IPS-NIHi11 (cell line): ENCODE results near the gene OR10H2.
"Not testable (repeated sequence)": the region's sequence is repeated elsewhere in the genome, so short reads cannot be mapped to it uniquely, and the experiment has no call there.

ENCODE experiments used
- DNase-seq: peaks from one replicate; pipeline ENCODE4 v3.0.0; 2012; ENCODE audit warnings: mixed read lengths, low spot score

The OR10H2 gene, protein sequence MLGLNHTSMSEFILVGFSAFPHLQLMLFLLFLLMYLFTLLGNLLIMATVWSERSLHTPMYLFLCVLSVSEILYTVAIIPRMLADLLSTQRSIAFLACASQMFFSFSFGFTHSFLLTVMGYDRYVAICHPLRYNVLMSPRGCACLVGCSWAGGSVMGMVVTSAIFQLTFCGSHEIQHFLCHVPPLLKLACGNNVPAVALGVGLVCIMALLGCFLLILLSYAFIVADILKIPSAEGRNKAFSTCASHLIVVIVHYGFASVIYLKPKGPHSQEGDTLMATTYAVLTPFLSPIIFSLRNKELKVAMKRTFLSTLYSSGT

DNA sequence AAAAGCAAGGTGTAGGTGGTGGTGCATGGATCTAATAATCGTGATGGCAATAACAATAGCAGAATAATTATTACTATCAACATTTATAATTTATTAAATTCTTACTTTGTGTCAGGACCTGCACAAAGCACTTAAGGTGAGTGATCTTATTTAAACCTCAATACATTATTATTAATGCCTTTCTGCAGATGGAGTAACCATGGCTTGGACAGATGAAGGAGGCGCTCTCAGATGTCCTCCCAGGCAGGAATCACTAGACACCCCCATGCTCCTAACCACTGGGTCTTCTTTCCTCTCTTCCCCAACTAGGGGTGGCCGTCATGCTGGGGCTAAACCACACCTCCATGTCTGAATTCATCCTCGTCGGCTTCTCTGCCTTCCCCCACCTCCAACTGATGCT is at the start of gene OR10H2:
Gene OR10H2 (plus strand): TSS at position 301 of the 400 bp plus-strand sequence. CDS start 20 bp downstream, at position 321.
- no peak for DNase-seq

DNA sequence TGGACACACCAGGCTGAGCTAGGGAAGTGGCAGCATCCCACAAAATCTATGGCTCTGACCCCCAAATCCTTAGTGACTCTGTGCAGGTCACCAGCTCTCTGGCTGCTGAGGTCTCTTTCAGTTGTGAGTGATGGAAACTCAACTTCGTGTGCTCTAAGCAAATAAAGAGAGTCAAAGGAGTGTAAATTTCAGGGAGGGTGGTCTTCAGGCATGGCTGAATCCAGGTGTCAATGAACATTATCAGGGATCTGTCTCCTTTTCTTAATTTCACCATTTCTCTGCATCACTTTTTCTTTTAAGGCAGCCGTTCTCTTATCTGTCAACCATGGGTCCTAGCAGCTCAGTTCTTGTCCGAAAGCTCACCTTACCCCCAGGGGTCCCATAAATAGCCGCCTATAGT is 48.7 kb upstream of the OR10H2 start:
- DNase-seq = no peak

DNA sequence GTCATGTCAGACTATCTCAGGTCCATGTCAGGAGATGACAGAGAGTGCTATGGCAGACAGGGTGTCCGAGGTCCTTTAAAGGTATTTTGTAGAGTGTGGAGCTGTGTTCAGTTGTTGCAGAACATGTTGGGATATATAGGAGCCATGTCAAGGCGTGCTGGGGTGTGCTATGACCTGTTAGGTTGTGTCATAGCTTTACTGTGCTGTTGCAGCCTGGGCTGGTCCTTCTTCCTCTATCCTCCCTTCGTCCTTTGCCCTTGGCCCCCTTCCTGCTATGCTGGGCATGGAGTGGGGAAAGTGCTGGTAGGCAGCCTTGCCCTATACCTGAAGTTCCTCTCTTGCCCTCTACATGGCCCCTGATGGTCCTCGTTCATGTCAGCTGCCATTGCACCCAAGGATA is 48.0 kb upstream of the OR10H2 start:
- DNase-seq = not testable (repeated sequence)

DNA sequence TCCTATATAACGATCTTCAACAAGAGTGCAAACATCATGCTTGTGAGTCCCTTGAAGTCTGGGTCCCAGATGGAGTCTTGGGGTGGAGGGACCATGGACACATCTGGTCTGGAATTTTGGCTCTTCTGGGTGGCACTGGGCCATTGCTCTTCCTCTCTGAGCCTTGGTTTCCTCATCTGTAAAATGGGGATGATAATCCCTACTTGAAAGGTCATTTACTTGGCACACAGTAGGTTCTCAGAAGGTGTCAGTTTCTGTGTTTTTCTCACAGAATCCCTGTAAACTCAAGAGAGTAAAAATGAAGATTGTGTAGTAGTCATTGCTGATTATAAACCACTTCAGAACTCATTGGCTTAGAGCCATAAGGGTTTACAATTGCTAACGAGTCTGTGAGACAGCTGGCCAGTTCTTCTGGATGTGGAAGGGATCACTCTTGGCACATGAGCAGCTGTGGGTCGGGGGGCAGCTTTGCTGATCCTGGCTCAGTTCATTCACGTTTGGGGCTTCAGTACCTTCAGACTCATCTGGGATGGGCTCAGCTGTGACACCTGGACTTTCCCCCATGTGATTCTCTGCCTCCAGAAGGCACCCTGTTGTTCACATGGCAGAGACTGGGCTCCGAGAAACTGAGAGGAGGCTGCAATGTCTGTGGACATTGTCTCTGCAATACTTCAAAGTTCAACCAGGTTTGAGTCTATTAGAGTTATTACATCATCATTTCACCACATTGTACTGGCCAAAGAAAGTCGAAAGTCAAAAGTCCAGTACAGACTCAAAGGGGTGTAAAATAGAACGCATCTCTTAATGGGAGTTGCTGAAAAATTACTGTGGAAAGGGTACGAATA is 47.1 kb upstream of the OR10H2 start:
- DNase-seq = no peak

DNA sequence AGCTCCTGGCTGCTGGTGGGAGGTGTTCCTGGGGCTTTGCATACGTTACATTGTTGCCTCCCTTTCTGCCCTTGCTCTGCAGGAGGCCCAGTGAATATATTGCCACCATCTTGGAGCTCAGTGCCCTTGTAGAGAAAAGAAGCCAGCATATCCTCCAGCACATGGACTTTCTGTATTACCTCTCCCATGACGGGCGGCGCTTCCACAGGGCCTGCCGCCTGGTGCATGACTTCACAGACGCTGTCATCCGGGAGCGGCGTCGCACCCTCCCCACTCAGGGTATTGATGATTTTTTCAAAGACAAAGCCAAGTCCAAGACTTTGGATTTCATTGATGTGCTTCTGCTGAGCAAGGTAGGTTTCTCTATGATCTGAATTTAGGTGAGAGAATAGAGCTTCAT is 44.4 kb upstream of the OR10H2 start:
- DNase-seq = no peak

DNA sequence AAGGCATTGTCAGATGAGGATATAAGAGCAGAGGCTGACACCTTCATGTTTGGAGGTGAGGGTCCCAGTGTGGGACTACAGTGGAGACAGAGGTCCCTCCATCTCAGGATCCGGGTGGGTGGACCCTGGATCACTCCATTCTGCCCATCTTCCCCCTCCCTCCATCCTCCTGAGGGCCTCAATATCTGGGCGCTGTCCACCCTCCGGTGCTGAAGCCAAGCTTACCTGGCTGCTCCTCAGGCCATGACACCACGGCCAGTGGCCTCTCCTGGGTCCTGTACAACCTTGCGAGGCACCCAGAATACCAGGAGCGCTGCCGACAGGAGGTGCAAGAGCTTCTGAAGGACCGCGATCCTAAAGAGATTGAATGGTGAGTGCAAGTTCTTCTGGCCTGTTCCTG is 43.0 kb upstream of the OR10H2 start:
- peak; percentile 16 for DNase-seq

DNA sequence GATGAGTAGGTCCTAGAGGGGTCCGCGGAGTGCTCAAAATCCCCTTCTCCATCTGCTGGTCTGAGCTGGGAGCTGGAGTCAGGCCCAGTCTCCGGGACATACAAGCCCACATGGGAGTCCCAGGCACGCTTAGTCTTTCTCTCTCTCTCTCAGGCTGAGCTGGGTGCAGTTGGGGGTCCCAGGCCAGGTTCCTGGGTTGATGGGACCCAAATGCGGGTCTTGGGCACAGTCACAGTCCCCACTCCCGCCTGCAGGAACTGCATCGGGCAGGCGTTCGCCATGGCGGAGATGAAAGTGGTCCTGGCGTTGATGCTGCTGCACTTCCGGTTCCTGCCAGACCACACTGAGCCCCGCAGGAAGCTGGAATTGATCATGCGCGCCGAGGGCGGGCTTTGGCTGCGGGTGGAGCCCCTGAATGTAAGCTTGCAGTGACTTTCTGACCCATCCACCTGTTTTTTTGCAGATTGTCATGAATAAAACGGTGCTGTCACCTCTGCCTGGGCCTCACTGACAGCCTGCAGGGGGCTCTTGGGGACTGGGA is 31.1 kb upstream of the OR10H2 start:
- DNase-seq = no peak

DNA sequence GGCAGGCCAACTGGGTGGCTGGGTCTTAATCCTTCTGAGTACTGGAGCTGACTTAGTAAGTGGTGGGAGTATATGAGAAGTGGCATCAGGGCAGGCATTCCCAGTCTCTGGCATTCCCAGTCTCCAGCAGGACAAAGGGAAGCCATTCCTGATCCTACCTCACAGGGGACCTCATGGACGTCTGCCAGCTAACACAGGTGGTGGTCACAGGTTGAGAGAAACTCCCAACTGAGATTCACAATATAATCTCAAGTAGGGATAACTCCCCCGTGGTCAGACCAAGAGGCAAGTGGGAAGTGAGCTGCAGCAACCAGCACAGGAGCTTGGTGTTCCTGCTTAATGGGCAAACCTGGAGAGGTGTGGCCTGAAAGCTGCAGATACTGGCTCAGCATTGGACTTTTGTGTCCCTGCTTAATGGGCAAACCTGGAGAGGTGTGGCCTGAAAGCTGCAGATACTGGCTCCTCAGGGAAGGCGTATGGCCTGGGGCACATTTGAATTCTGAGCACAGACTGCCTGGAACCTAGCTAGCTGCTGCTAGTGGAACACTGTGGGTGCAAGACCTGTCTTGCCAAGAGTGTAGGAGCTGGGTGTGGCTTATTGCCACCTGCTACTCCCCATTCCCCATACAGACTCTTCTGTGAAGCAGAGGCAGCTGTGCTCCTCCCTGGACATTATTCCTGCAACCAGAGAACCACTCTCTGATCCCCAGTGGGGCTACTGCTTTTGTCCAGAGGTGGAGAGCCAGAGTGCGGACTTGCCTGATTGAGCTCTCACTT is 25.9 kb upstream of the OR10H2 start:
- DNase-seq = no peak

DNA sequence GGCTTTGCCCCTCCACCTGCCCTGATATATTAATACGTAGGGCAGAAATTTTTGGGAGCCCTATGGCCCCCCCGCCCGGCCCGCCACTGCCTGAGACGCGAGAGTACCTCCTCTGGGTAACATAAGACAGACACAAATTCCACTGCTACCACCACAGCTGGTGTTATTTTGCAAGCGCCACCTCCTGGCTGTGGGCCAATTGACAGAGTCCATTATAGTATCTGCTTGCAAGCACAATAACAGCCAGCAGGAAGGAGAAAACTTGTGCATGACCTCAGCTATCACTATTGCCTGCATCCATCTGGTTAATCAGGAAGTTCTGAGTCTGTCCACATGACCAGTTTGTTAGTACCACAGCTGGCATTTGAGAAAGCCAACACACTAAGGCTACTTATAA is 25.3 kb upstream of the OR10H2 start:
- peak; percentile 9 for DNase-seq

DNA sequence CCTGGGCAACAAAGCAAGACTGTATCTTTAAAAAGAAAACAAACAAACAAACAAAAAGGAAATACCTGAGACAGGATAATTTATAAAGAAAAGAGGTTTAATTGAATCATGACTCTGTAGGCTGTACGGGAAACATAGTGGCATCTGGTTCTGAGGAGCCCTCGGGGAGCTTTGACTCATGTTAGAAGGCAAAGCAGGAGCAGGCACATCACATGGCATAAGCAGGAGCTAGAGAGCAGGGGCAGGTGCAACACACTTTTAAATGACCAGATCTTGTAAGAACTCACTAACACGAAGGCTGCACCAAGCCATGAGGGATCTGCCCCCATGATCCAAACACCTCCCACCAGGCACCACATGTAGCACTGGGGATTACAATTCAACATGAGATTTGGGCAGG is 13.2 kb upstream of the OR10H2 start:
- no peak for DNase-seq

DNA sequence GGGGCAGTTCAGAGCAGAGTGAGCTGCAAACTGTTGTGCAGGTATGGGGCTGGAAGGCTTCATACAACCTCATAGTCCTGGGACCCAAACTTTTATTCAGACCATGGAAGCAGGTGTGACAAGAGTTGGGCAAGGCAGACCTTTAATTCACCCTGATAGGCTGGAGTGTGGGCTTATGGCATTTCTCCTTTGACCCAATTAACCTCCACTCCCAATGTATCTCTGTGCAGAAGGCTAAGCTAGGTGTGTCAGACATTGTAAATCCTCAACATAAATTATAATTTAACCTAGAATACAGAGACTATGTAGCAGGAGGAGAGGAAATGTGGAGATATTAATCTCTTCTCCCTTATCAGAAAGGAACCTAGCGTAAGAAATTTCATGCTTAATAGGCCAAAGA is 12.2 kb upstream of the OR10H2 start:
- no peak for DNase-seq

DNA sequence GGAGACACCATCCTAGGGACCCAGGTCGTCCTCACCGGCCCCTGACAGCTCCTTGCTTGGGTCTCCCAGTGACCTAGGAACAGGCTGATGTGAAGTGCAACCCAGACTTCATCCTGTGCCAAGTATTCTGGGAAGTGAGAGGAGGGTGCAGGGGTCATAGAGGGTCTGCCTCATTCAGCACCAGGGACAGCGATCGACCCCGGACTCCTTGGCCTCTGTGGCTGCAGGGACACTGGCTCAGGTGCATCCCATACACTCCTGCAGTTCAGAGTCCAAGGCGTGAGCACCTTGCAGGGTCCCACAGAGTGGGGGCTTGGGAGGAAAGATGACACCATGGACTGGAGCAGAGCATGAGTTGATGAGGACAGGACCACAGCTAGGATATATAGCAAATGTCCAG is 10.0 kb upstream of the OR10H2 start:
- no peak for DNase-seq

DNA sequence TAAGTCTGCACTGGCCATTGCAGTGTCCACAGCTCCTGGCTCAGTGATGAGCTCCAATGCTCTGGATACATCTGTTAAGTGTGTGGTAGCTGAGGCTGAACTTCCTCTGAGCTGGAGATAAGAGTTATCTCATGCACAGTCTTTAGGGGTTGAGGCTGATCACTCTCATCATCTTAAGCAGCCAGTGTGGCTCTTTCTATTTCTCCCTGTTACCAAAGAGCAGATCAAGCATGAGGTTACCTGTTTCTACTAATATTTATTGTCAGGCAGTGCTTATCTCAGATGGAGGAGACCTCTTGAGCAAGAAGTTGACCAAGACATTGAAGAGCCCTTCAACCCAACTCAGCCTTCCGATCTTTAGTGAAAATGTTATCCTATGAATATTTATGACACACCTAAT is 6.6 kb upstream of the OR10H2 start:
- DNase-seq = no peak

DNA sequence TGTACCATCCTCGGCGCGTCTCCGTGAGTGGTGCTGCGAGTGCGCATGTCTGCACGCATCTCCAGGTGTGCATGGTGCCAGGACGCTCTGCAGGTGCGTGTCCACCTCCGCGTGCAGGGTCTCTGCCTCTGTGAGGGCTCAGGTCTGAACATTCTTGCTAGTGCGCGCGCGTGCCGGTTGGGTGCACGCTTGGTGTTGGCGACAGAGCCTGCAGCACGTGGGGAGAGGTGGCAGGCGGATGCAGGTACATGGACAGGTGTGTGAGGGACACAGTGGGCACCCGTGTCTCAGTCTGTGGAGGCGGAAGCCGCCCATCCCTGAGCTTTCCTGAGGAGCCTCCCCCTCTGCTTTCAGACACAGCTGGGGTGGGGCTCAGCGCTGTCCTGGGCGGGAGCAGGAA is 4.9 kb upstream of the OR10H2 start:
- DNase-seq = no peak

DNA sequence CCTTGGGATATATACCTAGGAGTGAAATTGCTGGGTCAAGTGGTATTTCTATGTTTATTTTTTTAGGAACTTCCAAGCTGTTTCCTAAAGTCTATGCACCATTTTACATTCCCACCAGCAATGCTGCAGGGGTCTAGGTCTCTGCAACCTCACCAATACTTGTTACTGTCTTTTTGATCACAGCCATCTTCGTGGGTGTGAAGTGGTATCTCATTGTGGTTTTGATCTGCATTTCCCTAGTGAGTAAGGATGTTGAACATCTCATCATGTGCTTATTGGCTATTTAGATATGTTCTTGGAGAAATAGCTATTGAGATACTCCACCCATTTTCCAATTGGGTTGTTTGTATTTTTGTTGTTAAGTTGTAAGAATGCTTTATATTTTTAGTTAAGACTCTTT is 2.7 kb downstream of the OR10H2 start:
- no peak for DNase-seq

DNA sequence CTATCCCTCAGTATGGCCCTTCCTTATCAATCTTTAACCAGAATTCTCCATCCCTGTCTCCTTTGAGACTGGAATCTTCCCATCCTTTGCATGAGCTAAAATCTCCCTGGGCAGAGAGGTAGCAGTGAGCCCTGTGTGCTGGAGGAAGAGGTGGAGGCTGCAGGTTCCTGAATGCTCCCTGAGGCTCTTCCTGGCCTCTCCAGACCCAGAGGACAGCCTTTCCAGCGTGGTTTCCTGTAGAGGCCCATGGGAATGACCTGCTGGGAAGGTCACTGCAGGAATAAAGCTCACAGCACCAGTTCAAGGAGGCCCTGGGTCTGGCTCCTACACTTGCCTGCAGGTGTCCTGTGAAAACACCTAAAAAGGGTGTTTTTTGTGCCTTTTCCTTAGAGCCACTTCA is 4.6 kb downstream of the OR10H2 start:
- no peak for DNase-seq

DNA sequence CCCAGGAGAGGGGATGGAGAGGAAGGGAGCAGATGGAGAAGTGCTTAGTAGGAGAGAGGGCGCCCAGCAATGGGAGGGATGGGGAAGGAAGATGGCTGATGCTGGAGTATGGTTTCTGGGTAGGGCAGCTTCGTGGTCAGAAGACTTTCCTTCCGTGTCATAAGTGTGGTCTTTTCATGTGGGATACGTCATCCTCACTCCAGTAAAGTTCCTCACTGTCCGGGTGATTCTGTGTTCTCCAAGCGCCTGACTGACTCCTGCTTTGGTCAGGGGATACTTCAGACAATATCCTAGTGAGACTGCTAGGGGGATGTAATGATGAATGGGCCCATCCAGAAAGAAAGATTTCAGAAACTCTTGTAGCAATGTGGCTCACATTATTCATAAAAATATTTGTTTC is 6.1 kb downstream of the OR10H2 start:
- DNase-seq = no peak

DNA sequence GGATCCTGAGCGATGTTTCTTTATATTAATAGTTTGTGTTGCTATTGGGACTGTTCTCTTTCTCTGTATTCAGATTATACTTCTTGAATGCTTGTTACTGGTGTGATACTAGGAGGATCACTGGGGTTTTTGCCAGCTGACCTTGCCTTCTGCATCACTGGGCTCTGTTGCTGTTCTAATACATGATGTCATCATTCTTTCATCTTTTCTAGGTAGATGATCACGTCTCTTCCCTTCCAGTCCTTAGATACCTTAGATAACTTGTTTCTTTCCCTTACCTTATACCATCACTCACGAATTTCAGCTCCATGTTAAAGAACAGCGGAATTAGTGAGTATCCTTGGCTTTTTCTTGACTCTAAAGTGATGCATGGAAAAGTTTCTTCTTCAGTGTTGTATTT is 9.9 kb downstream of the OR10H2 start, which contains the start of gene OR10H3:
Gene OR10H3 (plus strand): TSS at position 264 of the 400 bp plus-strand sequence. CDS start 3,408 bp downstream, outside the sequence.
- DNase-seq = no peak

DNA sequence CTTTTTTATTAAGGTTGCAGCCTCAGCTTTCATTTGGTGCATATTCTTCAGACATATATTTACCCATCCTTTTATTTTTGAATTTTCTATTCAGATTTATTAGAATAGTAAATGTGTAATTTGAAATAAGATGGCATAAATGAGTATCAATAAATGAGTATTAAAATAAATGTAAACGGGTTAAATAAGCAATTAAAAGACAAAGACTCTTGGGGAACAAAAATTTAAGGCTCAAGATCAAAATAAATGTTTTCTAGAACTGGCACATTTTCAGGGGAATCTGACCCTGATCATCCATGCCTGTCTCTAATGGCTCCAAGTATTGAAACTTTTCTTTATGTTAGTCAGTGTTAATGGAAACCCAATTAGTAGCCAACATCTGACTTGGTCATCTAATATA is 13.0 kb downstream of the OR10H2 start:
- DNase-seq = no peak

DNA sequence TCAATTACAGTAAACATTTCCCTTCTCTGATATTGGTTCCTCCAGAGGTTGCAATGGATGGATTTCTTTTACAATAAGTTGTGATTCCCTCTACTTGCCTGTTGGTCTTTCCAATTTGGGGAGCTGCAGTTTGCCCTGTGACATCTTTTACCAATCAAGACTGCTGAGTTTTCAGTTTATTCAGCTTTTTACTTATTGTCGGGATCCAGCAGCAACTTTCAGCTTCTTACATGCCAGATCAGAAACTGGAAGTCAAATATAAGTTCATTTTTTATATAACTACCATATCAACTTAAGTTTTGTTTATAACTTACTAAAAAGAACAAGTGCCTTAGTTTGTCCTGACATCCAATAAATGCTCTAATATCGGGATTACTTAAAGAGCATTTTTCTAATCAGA is 20.4 kb downstream of the OR10H2 start:
- DNase-seq = no peak

DNA sequence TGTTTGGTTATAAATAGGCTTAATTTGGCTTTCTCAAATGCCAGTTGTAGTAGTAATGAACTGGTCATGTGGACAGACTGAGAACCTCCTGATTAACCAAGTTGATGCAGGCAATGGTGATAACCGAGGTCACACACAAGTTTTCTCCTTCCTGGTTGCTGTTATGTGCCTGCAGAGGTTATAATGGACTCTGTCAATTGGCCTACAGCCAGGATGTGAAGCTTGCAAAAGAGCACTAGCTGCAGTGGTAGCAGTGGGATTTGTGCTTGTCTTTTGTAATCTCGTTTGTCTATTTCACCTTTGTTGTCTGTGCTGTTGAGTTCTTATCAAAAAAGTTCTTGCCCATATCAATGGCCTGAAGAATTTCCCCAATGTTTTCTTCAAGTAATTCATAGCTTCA is 30.6 kb downstream of the OR10H2 start:
- DNase-seq = no peak

DNA sequence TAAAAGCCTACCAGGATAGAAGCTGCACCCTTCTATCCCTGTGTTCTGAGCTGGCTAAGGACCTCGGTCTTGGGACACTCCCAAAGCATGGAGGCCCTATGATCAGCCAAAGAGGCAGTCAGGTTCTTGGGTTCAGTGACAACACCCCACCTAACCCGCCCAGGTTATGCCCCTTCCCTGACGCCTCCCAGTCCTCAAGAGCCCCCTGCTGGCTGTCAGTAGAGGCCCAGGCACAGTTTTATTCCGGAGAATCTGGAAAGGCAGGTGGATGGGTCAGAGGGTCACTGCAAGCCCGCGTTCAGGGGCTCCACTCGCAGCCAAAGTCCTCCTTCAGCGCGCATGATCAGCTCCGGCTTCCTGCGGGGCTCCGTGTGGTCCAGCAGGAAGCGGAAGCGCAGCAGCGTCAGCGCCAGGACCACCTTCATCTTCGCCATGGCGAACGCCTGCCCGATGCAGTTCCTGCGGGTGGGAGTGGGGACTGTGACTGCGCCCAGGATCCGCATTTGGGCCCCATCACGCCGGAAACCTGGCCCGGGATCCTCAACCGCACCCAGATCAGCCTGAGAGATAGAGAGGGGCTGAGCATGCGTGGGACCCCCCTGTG is 32.2 kb downstream of the OR10H2 start:
- no peak for DNase-seq
